Endothelial cell of umbilical vein (primary cell): Measurements from ENCODE around the gene SLC12A2. TPM values are rescaled to one million over a fixed set of nuclear protein-coding genes. Genes with fewer than 3 reads are reported as not detected.

Experiments
- BruUV-seq: library from RNA; stranded (reverse); fragments of 400-500 nt; replicated peaks from 2 replicates; lab custom pipeline; 2021; lab: Mats Ljungman, UMichigan
- CTCF ChIA-PET: fragments of 300-600, 350-600 bp; sonication (Branson Sonifier 250); formaldehyde crosslinking; loops from one replicate; lab custom pipeline; 2021; ENCODE audit warnings: antibody characterized with exemption, inconsistent platforms; lab: Charles Lee
- POLR2A ChIA-PET: fragments of 300-600, 350-600 bp; sonication (Branson Sonifier 250); formaldehyde crosslinking; loops from one replicate; lab custom pipeline; 2021; ENCODE audit warnings: antibody characterized with exemption, inconsistent platforms; lab: Charles Lee
- DNase-seq: peaks from one replicate; pipeline ENCODE4 v3.0.0-alpha.2; 2011; ENCODE audit warnings: low read depth, low spot score
- FAIRE-seq: peaks from 2 replicates; lab custom pipeline; 2011; peaks lifted over from hg19 to GRCh38; lab: Jason Lieb, UNC
- H2AFZ ChIP-seq: 2 replicates; pipeline ENCODE4 v1.6.0; 2012; ENCODE audit warnings: low read depth, low read length, control low read depth, inconsistent platforms
- H3K27ac ChIP-seq: 2 replicates; pipeline ENCODE4 v1.5.1; 2011; ENCODE audit warnings: low read depth, mild to moderate bottlenecking, control low read depth, low read length, moderate library complexity; ENCODE audit not compliant: insufficient read depth
- H3K27me3 ChIP-seq, 2 experiments: 2 replicates each; pipeline versions ENCODE4 v1.6.0 to v1.6.1; 2011; ENCODE audit warnings: low read length in 2 of 2, mixed read lengths in 1 of 2; ENCODE audit not compliant: control insufficient read depth in 2 of 2, insufficient read depth in 2 of 2
- H3K36me3 ChIP-seq, 2 experiments: 2 replicates in 1 of 2; 3 replicates in 1 of 2; pipeline ENCODE4 v1.5.1; 2011; ENCODE audit warnings: low read length in 2 of 2, mild to moderate bottlenecking in 1 of 2, moderate library complexity in 1 of 2; ENCODE audit not compliant: control insufficient read depth in 2 of 2, insufficient read depth in 2 of 2; ENCODE audit errors: extremely low read depth in 1 of 2
- H3K4me1 ChIP-seq: 3 replicates; pipeline ENCODE4 v1.5.1; 2011; ENCODE audit warnings: mild to moderate bottlenecking, low read length; ENCODE audit not compliant: control insufficient read depth, insufficient read depth; ENCODE audit errors: extremely low read depth
- H3K4me2 ChIP-seq: 2 replicates; pipeline ENCODE4 v1.6.1; 2011; ENCODE audit warnings: low read length, control low read depth, mixed read lengths; ENCODE audit not compliant: insufficient read depth
- H3K4me3 ChIP-seq, 3 experiments: fragments of 200-600 bp in 1 of 3; sonication (generic), shearing (Covaris generic) in 1 of 3; replicated peaks in 1 of 3; 2 replicates each; pipeline ENCODE4 v1.5.1; 2011 to 2016; ENCODE audit warnings: control low read depth in 3 of 3, low read length in 3 of 3, mild to moderate bottlenecking in 2 of 3, inconsistent platforms in 1 of 3, low read depth in 1 of 3, moderate library complexity in 1 of 3; ENCODE audit not compliant: insufficient read depth in 1 of 3
- H3K79me2 ChIP-seq: 2 replicates; pipeline ENCODE4 v1.6.0; 2012; ENCODE audit warnings: low read length, inconsistent platforms; ENCODE audit not compliant: control insufficient read depth, insufficient read depth
- H3K9ac ChIP-seq: replicated peaks from 2 replicates; pipeline ENCODE3; 2011; ENCODE audit warnings: low read length, control low read depth; ENCODE audit not compliant: insufficient read depth; ENCODE audit errors: extremely low read depth
- H3K9me1 ChIP-seq: replicated peaks from 3 replicates; pipeline ENCODE4 v1.6.0; 2011; ENCODE audit warnings: mild to moderate bottlenecking, low read length; ENCODE audit not compliant: control insufficient read depth, insufficient read depth; ENCODE audit errors: extremely low read depth
- H3K9me3 ChIP-seq: replicated peaks from 2 replicates; pipeline ENCODE4 v1.5.1; 2012; ENCODE audit warnings: low read length, inconsistent platforms; ENCODE audit not compliant: control insufficient read depth, insufficient read depth
- H4K20me1 ChIP-seq: replicated peaks from 2 replicates; pipeline ENCODE3; 2011; ENCODE audit warnings: mild to moderate bottlenecking, low read length; ENCODE audit not compliant: control insufficient read depth, insufficient read depth; ENCODE audit errors: extremely low read depth
- EZH2 ChIP-seq: IDR thresholded peaks from 2 replicates; pipeline ENCODE4 v1.6.1; 2012; ENCODE audit warnings: borderline replicate concordance, low read depth, mild to moderate bottlenecking, moderate library complexity, low read length, inconsistent platforms; ENCODE audit not compliant: severe bottlenecking
- FOS ChIP-seq: IDR thresholded peaks from 2 replicates; pipeline ENCODE4 v1.6.1; 2011; ENCODE audit warnings: mild to moderate bottlenecking, low read length, moderate library complexity, borderline replicate concordance; ENCODE audit not compliant: insufficient read depth
- GATA2 ChIP-seq: IDR thresholded peaks from 2 replicates; pipeline ENCODE4 v1.7.0; 2011; ENCODE audit warnings: low read depth, mild to moderate bottlenecking, moderate library complexity, mixed read lengths, low read length; ENCODE audit not compliant: insufficient read length, insufficient read depth
- JUN ChIP-seq: IDR thresholded peaks from 2 replicates; pipeline ENCODE4 v1.6.1; 2011; ENCODE audit warnings: borderline replicate concordance, low read depth; ENCODE audit not compliant: insufficient read length, insufficient read depth
- MAX ChIP-seq: IDR thresholded peaks from 2 replicates; pipeline ENCODE4 v1.6.1; 2011; ENCODE audit not compliant: insufficient read depth, insufficient read length
- MYC ChIP-seq: IDR thresholded peaks from one replicate; pipeline ENCODE4 v1.6.1; 2011; ENCODE audit warnings: mild to moderate bottlenecking, low read depth, low read length
- POLR2A ChIP-seq: IDR thresholded peaks from 2 replicates; pipeline ENCODE4 v1.6.1; 2012; ENCODE audit warnings: low read depth, mild to moderate bottlenecking, control low read depth, low read length
- POLR2AphosphoS5 ChIP-seq: IDR thresholded peaks from 2 replicates; pipeline ENCODE4 v1.6.1; 2012; ENCODE audit warnings: low read depth, mild to moderate bottlenecking, control low read depth, low read length, moderate library complexity; ENCODE audit not compliant: insufficient read depth
- dilution Hi-C: fragments of 300-500 bp; cut with MboI; formaldehyde crosslinking; loops from one replicate; pipeline ENCODE4 v1.15.0; 2019; ENCODE audit warnings: low sequenced_read_pairs; ENCODE audit not compliant: extremely low pct_ligation_motif_present
- intact Hi-C: fragments of 100-400 bp; cut with micrococcal nuclease; formaldehyde crosslinking; loops from one replicate; pipeline ENCODE4 v1.10.0; 2022
- polyA plus RNA-seq, 4 experiments: library from polyadenylated mRNA; depleted of rRNA in 3 of 4; stranded (reverse) in 3 of 4; unstranded in 1 of 4; fragments of >200 nt; gene quantifications; 2 replicates each; pipeline versions ENCODE4 v1.2.1 to v1.2.3, GENCODE V29; 2011 to 2012; ENCODE audit warnings: missing spikeins in 1 of 4
- total RNA-seq: library from RNA; stranded (reverse); gene quantifications from 2 replicates; pipeline ENCODE4 v1.2.3, GENCODE V29; 2021

SLC12A2 gene
- total and polyA plus RNA-seq, 2 donors (not counting 3 experiments of a cell fraction or from before 2014, with no cell fraction given): 11.0 to 59.5 TPM

DNA sequence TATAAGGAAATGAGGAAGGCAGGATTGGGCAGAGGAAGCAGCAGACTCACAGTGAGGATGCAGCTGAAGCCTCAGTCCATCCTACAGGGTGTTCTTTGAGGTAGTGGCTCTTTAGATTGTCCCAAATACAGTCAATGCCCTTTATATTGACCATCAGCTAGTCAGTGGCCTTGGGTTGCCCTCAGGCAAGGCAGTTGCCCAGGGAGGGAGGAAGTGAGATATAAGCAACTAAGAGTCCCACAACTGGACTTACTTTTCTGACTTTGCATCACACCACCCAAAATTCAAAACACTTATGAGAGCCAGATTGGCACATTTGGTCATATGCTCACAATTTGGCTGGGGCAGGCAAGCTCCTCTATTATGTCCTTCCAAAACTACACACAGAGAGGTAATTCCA, 9.4 kb upstream of the SLC12A2 start:
- TF ChIP-seq GATA2 (no peak), MAX (no peak), MYC (no peak)
- no peaks in the 10 kb centered on the region for H3K27me3 ChIP-seq
- H2AFZ ChIP-seq: no peak overlapping the region
- ChIA-PET CTCF (no interaction called here), POLR2A (no interaction called here)
- no peaks in the 10 kb centered on the region for H4K20me1 ChIP-seq
- H3K9ac ChIP-seq: no peak overlapping the region
- no peak overlapping the region for H3K4me2 ChIP-seq
- no peaks in the 10 kb centered on the region for H3K9me1 ChIP-seq
- FAIRE-seq (no peak), DNase-seq (no peak)
- H3K9me3 ChIP-seq: no peaks in the 10 kb centered on the region
- H3K27ac ChIP-seq: no peak overlapping the region
- H3K4me3 ChIP-seq: no peak overlapping the region
- H3K79me2 ChIP-seq: no peaks in the 10 kb centered on the region
- intact Hi-C loops: no loop called here
- H3K36me3 ChIP-seq: no peaks in the 10 kb centered on the region
- dilution Hi-C loops: no loop called here
- H3K4me1 ChIP-seq: no peaks in the 10 kb centered on the region
- BruUV-seq: no TSS peak

GRCh38 chr5:128074953-128075352, 8.6 kb upstream of the SLC12A2 start:
- Histone ChIP-seq H3K9ac (no peak overlapping the region), H3K9me1 (no peaks in the 10 kb centered on the region), H4K20me1 (no peaks in the 10 kb centered on the region), H3K36me3 (no peaks in the 10 kb centered on the region), H3K27me3 (no peaks in the 10 kb centered on the region), H3K9me3 (no peaks in the 10 kb centered on the region), H3K4me2 (no peak overlapping the region), H3K4me3 (no peak overlapping the region), H3K79me2 (no peaks in the 10 kb centered on the region), H3K27ac (no peak overlapping the region), H3K4me1 (no peaks in the 10 kb centered on the region), H2AFZ (no peak overlapping the region)
- dilution Hi-C loops: no loop called here
- intact Hi-C loops: no loop called here
- FAIRE-seq: no peak
- ChIA-PET CTCF (no interaction called here), POLR2A (no interaction called here)
- no peak for DNase-seq
- BruUV-seq: no TSS peak
- TF ChIP-seq FOS (no peak), JUN (no peak), MYC (no peak), MAX (no peak), POLR2A (no peak), POLR2AphosphoS5 (no peak), GATA2 (no peak), EZH2 (no peak)
